Mammary epithelial cell (primary cell): ENCODE measurements around the gene MC3R.

Experiments
- CTCF ChIP-seq, 2 donors: IDR thresholded peaks in 1 of 2; conservative IDR thresholded peaks in 1 of 2; 2 replicates each; pipeline ENCODE4 v1.5.1; 2011 to 2012; ENCODE audit warnings: inconsistent platforms in 2 of 2, low read length in 2 of 2, mild to moderate bottlenecking in 2 of 2, control low read depth in 1 of 2, low read depth in 1 of 2; ENCODE audit not compliant: insufficient read depth in 1 of 2; ENCODE audit errors: extremely low read depth in 1 of 2
- EZH2 ChIP-seq: IDR thresholded peaks from 2 replicates; pipeline ENCODE4 v1.6.1; 2012; ENCODE audit warnings: low read length, inconsistent platforms, borderline replicate concordance

- no peak for TF ChIP-seq EZH2
- TF ChIP-seq CTCF (conservative IDR thresholded peaks at IDR 0.05 in 1 of 2, IDR thresholded peaks at IDR 0.05 in 1 of 2; ENCODE audit: extremely low read depth in 1 of 2, insufficient read depth in 1 of 2, low read depth in 1 of 2, low read length in 2 of 2): no peak
Observed at GRCh38 chr20:56285496-56285895, 37.0 kb downstream of the MC3R start.
